Activated B cell treated with CpG ODN at 0.5 μM for 24 hours (primary cell): Measurements from ENCODE around the gene LMBR1. TPM values are rescaled to one million over a fixed set of nuclear protein-coding genes. Genes with fewer than 3 reads are reported as not detected.

Source experiments
- ATAC-seq: fragments of 200-7000 bp; cut with Tn5 transposase; one replicate; pipeline ENCODE4 v1.10.0; 2021; ENCODE audit warnings: low read depth, mild to moderate bottlenecking, moderate library complexity
- CTCF ChIA-PET: fragments of 350-600 bp; sonication (Branson Sonifier 250); formaldehyde crosslinking; loops from one replicate; lab custom pipeline; 2021; ENCODE audit warnings: antibody characterized with exemption; lab: Charles Lee
- POLR2A ChIA-PET: fragments of 350-600 bp; sonication (Branson Sonifier 250); formaldehyde crosslinking; loops from one replicate; lab custom pipeline; 2021; ENCODE audit warnings: antibody characterized with exemption; lab: Charles Lee
- DNase-seq: peaks from one replicate; pipeline ENCODE4 v3.0.0; 2022
- H3K27ac Mint-ChIP-seq: one replicate; pipeline ENCODE4 v1.8.0; 2020; ENCODE audit warnings: mixed read lengths
- H3K27me3 Mint-ChIP-seq: one replicate; pipeline ENCODE4 v1.8.0; 2021; ENCODE audit warnings: mixed read lengths
- H3K36me3 Mint-ChIP-seq: one replicate; pipeline ENCODE4 v1.8.0; 2021; ENCODE audit warnings: low read depth, mixed read lengths
- H3K4me1 Mint-ChIP-seq: one replicate; pipeline ENCODE4 v1.8.0; 2021; ENCODE audit warnings: mixed read lengths
- H3K4me3 Mint-ChIP-seq: one replicate; pipeline ENCODE4 v1.8.0; 2020; ENCODE audit warnings: mild to moderate bottlenecking, mixed read lengths
- H3K9me3 Mint-ChIP-seq: one replicate; pipeline ENCODE4 v1.8.0; 2020; ENCODE audit warnings: mixed read lengths
- intact Hi-C: fragments of 100-400 bp; cut with micrococcal nuclease; formaldehyde crosslinking; loops from one replicate; pipeline ENCODE4 v1.15.1; 2024
- total RNA-seq: library from RNA; stranded (reverse); gene quantifications from 2 replicates; pipeline ENCODE4 v1.2.3, GENCODE V29; 2022
- TF ChIP-seq, protein P1 (sequence below): fragments of 200-600 bp; IDR thresholded peaks from one replicate; pipeline ENCODE4 v1.8.0; 2022; ENCODE audit warnings: antibody characterized with exemption, mild to moderate bottlenecking

Gene LMBR1
- total RNA-seq, 1 donor from 2014 or later, result 67.9 TPM

DNA sequence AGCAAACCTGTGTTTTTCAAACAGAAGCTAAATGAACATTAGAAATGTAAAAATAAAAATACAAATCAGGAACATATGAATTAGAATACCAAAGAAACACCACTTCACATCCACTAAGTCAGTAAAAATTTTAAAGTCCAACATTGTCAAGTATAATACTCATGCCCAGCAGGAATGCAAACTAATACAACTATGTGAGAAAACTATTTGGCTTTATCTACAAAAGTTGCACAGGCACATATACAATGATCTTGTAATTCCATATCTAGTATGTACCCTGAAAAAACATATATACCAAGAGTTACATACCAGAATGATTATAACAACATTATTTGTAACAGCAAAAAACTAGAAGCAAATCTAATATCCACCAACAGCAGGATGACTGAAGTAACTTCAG is 161.3 kb downstream of the LMBR1 start:
- ATAC-seq (no peak), DNase-seq (no peak)
- Mint-ChIP-seq H3K4me3 (no peak overlapping the region), H3K36me3 (peaks cover 68% of the 10 kb centered on the region), H3K27me3 (no peaks in the 10 kb centered on the region), H3K9me3 (peaks cover 26% of the 10 kb centered on the region), H3K27ac (no peak overlapping the region), H3K4me1 (no peaks in the 10 kb centered on the region)
- ChIA-PET POLR2A (no interaction called here), CTCF (no interaction called here)
- TF ChIP-seq, protein P1, sequence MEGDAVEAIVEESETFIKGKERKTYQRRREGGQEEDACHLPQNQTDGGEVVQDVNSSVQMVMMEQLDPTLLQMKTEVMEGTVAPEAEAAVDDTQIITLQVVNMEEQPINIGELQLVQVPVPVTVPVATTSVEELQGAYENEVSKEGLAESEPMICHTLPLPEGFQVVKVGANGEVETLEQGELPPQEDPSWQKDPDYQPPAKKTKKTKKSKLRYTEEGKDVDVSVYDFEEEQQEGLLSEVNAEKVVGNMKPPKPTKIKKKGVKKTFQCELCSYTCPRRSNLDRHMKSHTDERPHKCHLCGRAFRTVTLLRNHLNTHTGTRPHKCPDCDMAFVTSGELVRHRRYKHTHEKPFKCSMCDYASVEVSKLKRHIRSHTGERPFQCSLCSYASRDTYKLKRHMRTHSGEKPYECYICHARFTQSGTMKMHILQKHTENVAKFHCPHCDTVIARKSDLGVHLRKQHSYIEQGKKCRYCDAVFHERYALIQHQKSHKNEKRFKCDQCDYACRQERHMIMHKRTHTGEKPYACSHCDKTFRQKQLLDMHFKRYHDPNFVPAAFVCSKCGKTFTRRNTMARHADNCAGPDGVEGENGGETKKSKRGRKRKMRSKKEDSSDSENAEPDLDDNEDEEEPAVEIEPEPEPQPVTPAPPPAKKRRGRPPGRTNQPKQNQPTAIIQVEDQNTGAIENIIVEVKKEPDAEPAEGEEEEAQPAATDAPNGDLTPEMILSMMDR, result no peak
- intact Hi-C loops, result no loop called here

DNA sequence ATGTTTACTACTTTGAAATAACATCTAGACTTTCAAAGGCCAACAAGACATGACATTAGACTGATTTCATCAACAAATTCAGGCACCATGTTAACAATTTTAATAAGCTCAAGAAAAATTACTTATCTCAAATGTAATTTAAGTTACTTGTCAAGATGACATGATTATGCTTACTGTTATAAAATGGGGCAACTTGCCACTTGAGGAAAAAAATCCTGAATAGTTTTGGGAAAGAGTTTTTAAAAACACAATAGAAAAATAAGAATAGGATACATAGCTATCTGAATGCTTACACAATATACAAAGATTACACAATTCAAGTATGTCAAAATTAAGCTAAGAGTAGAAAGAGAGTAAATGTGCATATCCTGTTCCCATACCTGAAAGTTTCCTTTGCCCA is 167.0 kb downstream of the LMBR1 start:
- ChIA-PET CTCF (no interaction called here), POLR2A (no interaction called here)
- H3K4me3 Mint-ChIP-seq, result no peak overlapping the region
- DNase-seq (no peak), ATAC-seq (no peak)
- intact Hi-C loops, result loop anchor here (5.0 kb wide), 1 partner anchor 34 kb away; no protein-coding TSS in a partner anchor
- no peak overlapping the region for H3K27ac Mint-ChIP-seq
- H3K4me1 Mint-ChIP-seq, result no peaks in the 10 kb centered on the region
- H3K36me3 Mint-ChIP-seq, result peaks cover 39% of the 10 kb centered on the region
- TF ChIP-seq, protein P1, result no peak
- no peaks in the 10 kb centered on the region for H3K27me3 Mint-ChIP-seq
- H3K9me3 Mint-ChIP-seq, result peaks cover under 1% of the 10 kb centered on the region

DNA sequence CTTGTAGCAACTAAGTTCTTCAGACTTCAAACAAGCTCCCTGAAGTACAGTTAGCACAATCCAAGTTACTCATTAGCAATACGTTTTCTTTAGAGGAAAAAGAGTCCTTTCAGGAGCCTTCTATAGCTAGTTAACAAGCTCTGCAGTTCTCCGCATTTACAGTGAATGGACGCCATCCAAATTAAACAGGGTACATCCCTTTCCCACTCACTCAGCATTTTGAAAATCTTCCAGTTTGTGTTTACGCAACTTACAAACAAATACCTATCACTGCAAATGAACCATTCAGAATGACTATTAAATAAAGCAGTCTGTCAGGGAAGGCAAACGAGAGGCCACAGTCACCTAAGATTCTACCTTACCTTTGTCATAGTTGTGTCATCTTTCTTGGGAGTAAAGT is 167.9 kb downstream of the LMBR1 start:
- Mint-ChIP-seq H3K9me3 (no peaks in the 10 kb centered on the region), H3K27me3 (no peaks in the 10 kb centered on the region), H3K36me3 (peaks cover 41% of the 10 kb centered on the region), H3K4me3 (no peak overlapping the region), H3K27ac (no peak overlapping the region), H3K4me1 (no peaks in the 10 kb centered on the region)
- intact Hi-C loops, result loop anchor here (5.0 kb wide), 1 partner anchor 33 kb away; no protein-coding TSS in a partner anchor
- no peak for DNase-seq
- TF ChIP-seq, protein P1, result no peak
- ChIA-PET POLR2A (no interaction called here), CTCF (no interaction called here)
- ATAC-seq, result no peak

DNA sequence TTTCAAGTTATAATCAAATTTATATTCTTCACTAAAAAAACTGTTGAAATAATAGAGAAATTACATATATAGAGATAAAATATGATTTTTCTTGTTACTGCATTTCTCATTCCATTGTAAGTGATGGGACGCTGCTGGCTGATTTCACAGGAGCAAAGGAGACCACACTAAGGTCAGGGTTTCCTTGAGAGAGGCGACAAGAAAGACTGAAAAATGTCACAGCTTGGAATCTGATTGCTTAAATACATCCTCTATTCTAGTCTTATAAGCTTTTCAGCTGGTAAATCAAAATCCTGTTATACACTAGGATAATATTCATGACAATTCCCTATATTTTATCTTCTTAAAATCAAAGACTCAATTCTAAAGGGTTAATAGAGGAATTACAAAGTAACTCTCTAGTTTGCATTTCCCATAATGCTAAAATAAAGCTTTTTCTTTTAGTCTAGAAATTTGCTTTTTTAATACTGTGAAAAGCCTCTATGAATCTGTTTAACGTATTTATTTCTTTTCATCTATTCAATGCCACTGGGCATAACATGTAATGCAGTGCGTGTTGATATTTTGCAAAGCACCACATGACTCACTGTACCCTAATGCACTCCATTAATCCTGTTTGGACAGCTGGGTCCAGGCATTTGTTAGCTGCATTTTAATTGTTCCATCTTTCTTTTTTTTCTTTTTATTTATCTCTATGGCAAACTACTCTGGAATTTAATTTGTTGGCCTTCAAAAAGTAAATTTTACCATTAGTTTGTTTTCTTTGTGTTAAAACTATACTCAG is 170.7 kb downstream of the LMBR1 start:
- Mint-ChIP-seq H3K36me3 (peaks cover 41% of the 10 kb centered on the region), H3K4me1 (no peaks in the 10 kb centered on the region), H3K27ac (no peak overlapping the region), H3K27me3 (no peaks in the 10 kb centered on the region), H3K9me3 (no peaks in the 10 kb centered on the region), H3K4me3 (no peak overlapping the region)
- ATAC-seq, result no peak
- CTCF ChIA-PET, result no interaction called here
- DNase-seq, result no peak
- intact Hi-C loops, result no loop called here
- TF ChIP-seq, protein P1, result no peak
- POLR2A ChIA-PET, result interaction anchor here (0.6 kb wide), 1 partner anchor 146 kb away, joined by 3 read pairs; no protein-coding TSS in a partner anchor

DNA sequence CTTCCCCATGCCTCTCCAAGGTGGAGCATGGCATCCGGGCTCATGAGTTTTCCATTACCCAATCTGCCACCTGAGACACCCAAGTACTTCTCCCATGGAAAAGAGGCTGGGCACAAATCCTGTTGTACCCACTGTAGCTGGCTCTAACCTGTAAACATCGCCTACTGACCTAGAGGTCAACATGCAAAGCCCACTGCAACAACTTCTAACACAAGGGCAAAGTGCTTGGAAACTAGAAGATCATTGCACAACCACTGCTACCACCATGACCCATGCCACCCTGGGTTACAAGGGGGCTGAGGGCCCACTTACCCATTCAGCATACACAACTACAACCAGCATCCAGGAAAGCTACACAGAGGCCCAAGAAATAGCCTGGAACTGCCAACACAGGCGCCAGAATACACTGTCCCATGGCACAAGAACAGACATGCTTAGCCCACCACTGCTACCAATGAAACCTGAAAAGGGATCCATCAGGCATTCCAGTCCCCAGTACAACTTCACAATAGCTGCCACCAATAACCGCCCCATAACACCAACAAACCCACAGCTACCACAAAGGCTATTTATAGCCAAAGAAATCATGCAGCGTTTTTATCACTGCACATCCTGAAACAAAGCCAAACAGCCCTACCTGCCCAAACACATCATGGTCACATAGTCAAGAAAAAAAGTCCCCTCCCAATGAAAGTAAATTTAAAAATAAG is 189.1 kb downstream of the LMBR1 start:
- ATAC-seq (no peak), DNase-seq (no peak)
- POLR2A ChIA-PET, result no interaction called here
- H3K9me3 Mint-ChIP-seq, result peaks cover 21% of the 10 kb centered on the region
- H3K36me3 Mint-ChIP-seq, result peaks cover 69% of the 10 kb centered on the region
- peaks cover 12% of the 10 kb centered on the region for H3K4me1 Mint-ChIP-seq
- CTCF ChIA-PET, result no interaction called here
- H3K4me3 Mint-ChIP-seq, result no peak overlapping the region
- TF ChIP-seq, protein P1, result no peak
- intact Hi-C loops, result no loop called here
- H3K27ac Mint-ChIP-seq, result no peak overlapping the region
- no peaks in the 10 kb centered on the region for H3K27me3 Mint-ChIP-seq
